Measurements from ENCODE around the gene HPN. TPM values are rescaled to one million over a fixed set of nuclear protein-coding genes. Genes with fewer than 3 reads are reported as not detected.

Gene HPN
- total RNA-seq, 1 donor from 2014 or later, result not detected

Other genes with a start within 250 kb of the HPN start
- 2.2 and 3.8 TPM in 2 replicates for gene ZNF30, start 114.8 kb upstream of the HPN start, total RNA-seq
- gene ZNF792, start 77.5 kb upstream of the HPN start, total RNA-seq, result 20.7 and 30.8 TPM in 2 replicates
- gene GRAMD1A, start 41.4 kb upstream of the HPN start, total RNA-seq, result 61.2 and 127 TPM in 2 replicates
- 4.7 and 21.2 TPM in 2 replicates for gene SCN1B, start 11.3 kb upstream of the HPN start, total RNA-seq
- gene FXYD3, start 74.1 kb downstream of the HPN start, total RNA-seq, result not detected in 2 replicates
- gene LGI4, start 93.3 kb downstream of the HPN start, total RNA-seq, result not detected in 2 replicates
- gene FXYD1, start 97.1 kb downstream of the HPN start, total RNA-seq, result not detected in 2 replicates
- not detected in 2 replicates for gene FXYD7, start 101.5 kb downstream of the HPN start, total RNA-seq
- 105 and 166 TPM in 2 replicates for gene FXYD5, start 113.0 kb downstream of the HPN start, total RNA-seq
- gene FAM187B, start 187.0 kb downstream of the HPN start, total RNA-seq, result not detected in 2 replicates
- gene LSR, start 207.3 kb downstream of the HPN start, total RNA-seq, result 1.6 and 7.5 TPM in 2 replicates
- 73.1 and 80.6 TPM in 2 replicates for gene USF2, start 227.2 kb downstream of the HPN start, total RNA-seq
- 0.06 TPM in 1 of 2 replicates, not detected in the other for gene HAMP, start 240.8 kb downstream of the HPN start, total RNA-seq